Smooth muscle cell (in vitro differentiated cells): ENCODE measurements around the gene TMEM115. TPM values are rescaled to one million over a fixed set of nuclear protein-coding genes. Genes with fewer than 3 reads are reported as not detected.

Source experiments
- DNase-seq: peaks from one replicate; lab custom pipeline; 2025; ENCODE audit not compliant: unreplicated experiment; lab: John Stamatoyannopoulos, UW
- H2AFZ ChIP-seq: fragments of 200-600 bp; sonication (generic); 2 replicates; pipeline ENCODE4 v1.6.0; 2016; ENCODE audit warnings: antibody characterized with exemption, low read depth, mild to moderate bottlenecking
- H3F3A ChIP-seq: fragments of 200-600 bp; sonication (generic); 2 replicates; pipeline ENCODE4 v1.6.0; 2017; ENCODE audit warnings: antibody characterized with exemption, low read depth
- H3K27ac ChIP-seq: fragments of 200-600 bp; sonication (generic); 2 replicates; pipeline ENCODE4 v1.5.1; 2016; ENCODE audit warnings: low read depth, mild to moderate bottlenecking
- H3K27me3 ChIP-seq: fragments of 200-600 bp; sonication (generic); 2 replicates; pipeline ENCODE4 v1.6.1; 2016; ENCODE audit warnings: low read depth, mild to moderate bottlenecking
- H3K36me3 ChIP-seq: fragments of 200-600 bp; sonication (generic); 2 replicates; pipeline ENCODE4 v1.5.1; 2016; ENCODE audit warnings: low read depth
- H3K4me1 ChIP-seq: fragments of 200-600 bp; sonication (generic); 2 replicates; pipeline ENCODE4 v1.5.1; 2016; ENCODE audit warnings: low read depth
- H3K4me2 ChIP-seq: fragments of 200-600 bp; sonication (generic); 2 replicates; pipeline ENCODE4 v1.6.0; 2016; ENCODE audit warnings: mild to moderate bottlenecking
- H3K4me3 ChIP-seq: fragments of 200-600 bp; sonication (generic); 2 replicates; pipeline ENCODE4 v1.5.1; 2016; ENCODE audit warnings: mild to moderate bottlenecking
- H3K79me2 ChIP-seq: fragments of 200-600 bp; sonication (generic); 2 replicates; pipeline ENCODE4 v1.6.0; 2016; ENCODE audit warnings: low read depth, mild to moderate bottlenecking
- H3K9ac ChIP-seq: fragments of 200-600 bp; sonication (generic); 2 replicates; pipeline ENCODE4 v1.6.0; 2016; ENCODE audit warnings: low read depth
- H3K9me3 ChIP-seq: fragments of 200-600 bp; sonication (generic); replicated peaks from 2 replicates; pipeline ENCODE4 v1.5.1; 2016; ENCODE audit warnings: low read depth
- H4K20me1 ChIP-seq: fragments of 200-600 bp; sonication (generic); 2 replicates; pipeline ENCODE4 v1.6.0; 2016; ENCODE audit warnings: low read depth
- WGBS: methylation state at CpG from one replicate; pipeline ENCODE4 v1.1.7; 2016; ENCODE audit warnings: low lambda C conversion rate; 5-methylcytosine and 5-hydroxymethylcytosine counted together
- polyA plus RNA-seq: library from polyadenylated mRNA; unstranded; fragments of >200 nt; fragmentation: Nextera tagmentation; extraction: Ambion mirVana; gene quantifications from 2 replicates; pipeline ENCODE4 v1.2.1, GENCODE V29; 2016
- total RNA-seq: library from RNA; depleted of rRNA; stranded (reverse); fragments of >200 nt; gene quantifications from 2 replicates; pipeline ENCODE4 v1.2.3, GENCODE V29; 2014
- TF ChIP-seq, protein P1 (sequence below): fragments of 200-600 bp; sonication (generic); IDR thresholded peaks from 2 replicates; pipeline ENCODE4 v1.5.1; 2017; ENCODE audit warnings: borderline replicate concordance, mild to moderate bottlenecking, antibody characterized with exemption; ENCODE audit not compliant: insufficient read depth, poor library complexity, severe bottlenecking

The TMEM115 gene
- total and polyA plus RNA-seq, 2 experiments from 2014 or later = 42.7 to 56.6 TPM

- 86% methylated on average over 12 of the region's 12 CpGs for WGBS
- Histone ChIP-seq H3K4me1 (no peaks in the 10 kb centered on the region), H3K36me3 (no peaks in the 10 kb centered on the region), H3K4me2 (no peak overlapping the region), H2AFZ (no peak overlapping the region), H3K9me3 (no peaks in the 10 kb centered on the region), H3F3A (no peaks in the 10 kb centered on the region), H4K20me1 (no peaks in the 10 kb centered on the region), H3K79me2 (no peaks in the 10 kb centered on the region), H3K27ac (no peak overlapping the region), H3K27me3 (no peaks in the 10 kb centered on the region), H3K9ac (no peak overlapping the region), H3K4me3 (no peak overlapping the region)
- TF ChIP-seq, protein P1, sequence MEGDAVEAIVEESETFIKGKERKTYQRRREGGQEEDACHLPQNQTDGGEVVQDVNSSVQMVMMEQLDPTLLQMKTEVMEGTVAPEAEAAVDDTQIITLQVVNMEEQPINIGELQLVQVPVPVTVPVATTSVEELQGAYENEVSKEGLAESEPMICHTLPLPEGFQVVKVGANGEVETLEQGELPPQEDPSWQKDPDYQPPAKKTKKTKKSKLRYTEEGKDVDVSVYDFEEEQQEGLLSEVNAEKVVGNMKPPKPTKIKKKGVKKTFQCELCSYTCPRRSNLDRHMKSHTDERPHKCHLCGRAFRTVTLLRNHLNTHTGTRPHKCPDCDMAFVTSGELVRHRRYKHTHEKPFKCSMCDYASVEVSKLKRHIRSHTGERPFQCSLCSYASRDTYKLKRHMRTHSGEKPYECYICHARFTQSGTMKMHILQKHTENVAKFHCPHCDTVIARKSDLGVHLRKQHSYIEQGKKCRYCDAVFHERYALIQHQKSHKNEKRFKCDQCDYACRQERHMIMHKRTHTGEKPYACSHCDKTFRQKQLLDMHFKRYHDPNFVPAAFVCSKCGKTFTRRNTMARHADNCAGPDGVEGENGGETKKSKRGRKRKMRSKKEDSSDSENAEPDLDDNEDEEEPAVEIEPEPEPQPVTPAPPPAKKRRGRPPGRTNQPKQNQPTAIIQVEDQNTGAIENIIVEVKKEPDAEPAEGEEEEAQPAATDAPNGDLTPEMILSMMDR = no peak
- DNase-seq = no peak
Observed at GRCh38 chr3:50390508-50391224, 31.3 kb upstream of the TMEM115 start.

- no peaks in the 10 kb centered on the region for H3K9me3 ChIP-seq
- no peaks in the 10 kb centered on the region for H3K36me3 ChIP-seq
- no peak for DNase-seq
- H2AFZ ChIP-seq = no peak overlapping the region
- H3K79me2 ChIP-seq = no peaks in the 10 kb centered on the region
- H3K27me3 ChIP-seq = no peaks in the 10 kb centered on the region
- H3K27ac ChIP-seq = no peak overlapping the region
- H3K9ac ChIP-seq = no peak overlapping the region
- WGBS = 94% methylated on average over 6 of the region's 6 CpGs
- H3K4me3 ChIP-seq = no peak overlapping the region
- no peaks in the 10 kb centered on the region for H4K20me1 ChIP-seq
- no peaks in the 10 kb centered on the region for H3K4me1 ChIP-seq
- H3F3A ChIP-seq = no peaks in the 10 kb centered on the region
- TF ChIP-seq, protein P1 = no peak
- no peak overlapping the region for H3K4me2 ChIP-seq
Observed at GRCh38 chr3:50389414-50389767, 30.1 kb upstream of the TMEM115 start.

- no peak for DNase-seq
- TF ChIP-seq, protein P1 = no peak
- Histone ChIP-seq H3K4me2 (no peak overlapping the region), H2AFZ (no peak overlapping the region), H4K20me1 (no peaks in the 10 kb centered on the region), H3K9ac (no peak overlapping the region), H3K4me1 (no peaks in the 10 kb centered on the region), H3K27me3 (no peaks in the 10 kb centered on the region), H3K36me3 (no peaks in the 10 kb centered on the region), H3K79me2 (no peaks in the 10 kb centered on the region), H3K9me3 (no peaks in the 10 kb centered on the region), H3K4me3 (no peak overlapping the region), H3F3A (no peaks in the 10 kb centered on the region), H3K27ac (no peak overlapping the region)
- WGBS = 83% methylated on average over 22 of the region's 22 CpGs
Observed at GRCh38 chr3:50388720-50389413, 29.5 kb upstream of the TMEM115 start.
